Stimulated activated CD4-positive, alpha-beta T cell treated with anti-CD3 and anti-CD28 coated beads, TNF-alpha, amount 100 ng/mL, for 1 hour (primary cell): ENCODE results near the gene LDAF1.
"Not testable (repeated sequence)": the region's sequence is repeated elsewhere in the genome, so short reads cannot be mapped to it uniquely, and the experiment has no call there.

ENCODE experiments used
- DNase-seq, 3 donors: peaks; one replicate each; pipeline ENCODE4 v3.0.0-alpha.2; 2020; ENCODE audit warnings: low read depth in 3 of 3, low spot score in 1 of 3

The LDAF1 gene

GRCh38 chr16:21161211-21161610 lies 2.7 kb downstream of the LDAF1 start:
- no peak for DNase-seq

- no peak for DNase-seq
These were observed 4.2 kb downstream of the LDAF1 start for GRCh38 chr16:21162661-21163151.

- no peak for DNase-seq
These were observed 5.1 kb downstream of the LDAF1 start for GRCh38 chr16:21163576-21163975.

GRCh38 chr16:21164521-21165168 lies 6.2 kb downstream of the LDAF1 start:
- DNase-seq, result no peak

GRCh38 chr16:21166561-21166961 lies 8.1 kb downstream of the LDAF1 start:
- no peak for DNase-seq

GRCh38 chr16:21167360-21167759 lies 8.9 kb downstream of the LDAF1 start:
- no peak for DNase-seq

GRCh38 chr16:21167929-21168602 lies 9.6 kb downstream of the LDAF1 start:
- no peak for DNase-seq

- DNase-seq, result no peak
These were observed 10.9 kb downstream of the LDAF1 start for GRCh38 chr16:21169249-21169981.

GRCh38 chr16:21170116-21170515 lies 11.6 kb downstream of the LDAF1 start:
- not testable (repeated sequence) for DNase-seq

GRCh38 chr16:21172650-21173049 lies 14.2 kb downstream of the LDAF1 start:
- no peak for DNase-seq

GRCh38 chr16:21175397-21175796 lies 16.9 kb downstream of the LDAF1 start:
- DNase-seq, result no peak

- DNase-seq, result no peak
These were observed 20.9 kb downstream of the LDAF1 start for GRCh38 chr16:21179126-21179982.

GRCh38 chr16:21179983-21180365 lies 21.5 kb downstream of the LDAF1 start:
- no peak for DNase-seq

GRCh38 chr16:21183995-21184394 lies 25.5 kb downstream of the LDAF1 start:
- DNase-seq, result no peak

- no peak for DNase-seq
These were observed 26.4 kb downstream of the LDAF1 start for GRCh38 chr16:21184834-21185233.

GRCh38 chr16:21185659-21186325 lies 27.3 kb downstream of the LDAF1 start:
- DNase-seq, result no peak

GRCh38 chr16:21186326-21186691 lies 27.8 kb downstream of the LDAF1 start:
- DNase-seq, result no peak

- DNase-seq, result no peak
These were observed 30.8 kb downstream of the LDAF1 start for GRCh38 chr16:21189311-21189710.

GRCh38 chr16:21190013-21190412 lies 31.5 kb downstream of the LDAF1 start:
- DNase-seq, result no peak

GRCh38 chr16:21190599-21190998 lies 32.1 kb downstream of the LDAF1 start:
- no peak for DNase-seq

- no peak for DNase-seq
These were observed 34.5 kb downstream of the LDAF1 start for GRCh38 chr16:21192991-21193390.
